Measurements from ENCODE around the gene OR13F1.
A peak's percentile ranks its signal among the peaks of the same experiment; 100 is the strongest.
"Not testable (repeated sequence)": the region's sequence is repeated elsewhere in the genome, so short reads cannot be mapped to it uniquely, and the experiment has no call there.

Gene OR13F1, protein sequence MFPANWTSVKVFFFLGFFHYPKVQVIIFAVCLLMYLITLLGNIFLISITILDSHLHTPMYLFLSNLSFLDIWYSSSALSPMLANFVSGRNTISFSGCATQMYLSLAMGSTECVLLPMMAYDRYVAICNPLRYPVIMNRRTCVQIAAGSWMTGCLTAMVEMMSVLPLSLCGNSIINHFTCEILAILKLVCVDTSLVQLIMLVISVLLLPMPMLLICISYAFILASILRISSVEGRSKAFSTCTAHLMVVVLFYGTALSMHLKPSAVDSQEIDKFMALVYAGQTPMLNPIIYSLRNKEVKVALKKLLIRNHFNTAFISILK

DNA sequence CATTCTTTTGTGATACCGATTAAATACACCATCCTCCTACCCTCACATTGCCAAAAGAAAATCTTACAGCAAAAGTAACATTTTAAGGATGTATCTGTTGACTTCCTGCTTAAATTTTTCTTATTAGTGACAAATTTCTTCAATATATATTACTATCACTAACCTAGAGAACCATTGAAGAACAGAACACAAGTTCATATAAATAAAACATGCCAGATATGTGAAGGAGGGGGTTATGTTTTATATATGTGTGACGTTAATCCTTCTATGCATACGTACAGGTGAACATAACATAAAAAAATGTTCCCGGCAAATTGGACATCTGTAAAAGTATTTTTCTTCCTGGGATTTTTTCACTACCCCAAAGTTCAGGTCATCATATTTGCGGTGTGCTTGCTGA is at the start of gene OR13F1:
OR13F1 (plus strand) TSS at position 301 of the 400 bp plus-strand sequence; CDS start at position 301, 0 bp downstream.
- DNase-seq, result no peak

DNA sequence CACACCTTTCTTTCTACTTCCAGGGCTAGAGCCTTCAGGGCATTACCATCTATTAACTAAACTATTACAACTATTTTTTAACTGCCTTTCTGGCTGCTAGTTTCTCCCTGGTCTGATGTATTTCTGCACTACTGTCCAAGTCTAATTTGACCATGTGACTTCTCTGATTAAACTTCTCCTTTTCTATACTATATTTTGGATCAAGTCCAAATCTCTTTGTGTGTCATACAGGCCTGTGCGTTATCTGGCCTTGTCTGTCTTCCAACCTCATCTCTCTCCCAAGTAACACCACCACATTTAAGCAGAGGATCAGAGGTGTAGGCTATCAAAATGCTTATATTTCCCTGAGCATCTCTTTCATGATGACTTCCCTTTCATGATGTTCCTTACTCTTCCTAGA is 47.2 kb upstream of the OR13F1 start:
- DNase-seq, result no peak

DNA sequence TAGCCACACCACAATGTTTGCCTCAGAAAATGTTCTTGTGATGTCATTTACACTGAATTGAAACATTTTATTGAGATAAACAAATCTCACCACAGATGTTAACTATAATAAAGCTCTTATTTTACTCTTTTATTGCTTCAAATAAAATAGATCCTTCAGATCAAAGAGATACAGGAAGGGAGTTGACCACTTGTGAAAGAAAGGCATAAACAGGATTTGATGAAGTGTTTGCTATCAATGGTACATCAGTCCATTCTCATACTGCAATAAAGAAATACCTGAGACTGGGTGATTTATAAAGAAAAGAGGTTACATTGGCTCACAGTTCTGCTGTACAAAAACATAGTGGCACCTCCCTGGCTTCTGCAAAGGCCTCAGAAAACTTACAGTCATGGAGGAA is 40.2 kb upstream of the OR13F1 start:
- DNase-seq, result no peak

DNA sequence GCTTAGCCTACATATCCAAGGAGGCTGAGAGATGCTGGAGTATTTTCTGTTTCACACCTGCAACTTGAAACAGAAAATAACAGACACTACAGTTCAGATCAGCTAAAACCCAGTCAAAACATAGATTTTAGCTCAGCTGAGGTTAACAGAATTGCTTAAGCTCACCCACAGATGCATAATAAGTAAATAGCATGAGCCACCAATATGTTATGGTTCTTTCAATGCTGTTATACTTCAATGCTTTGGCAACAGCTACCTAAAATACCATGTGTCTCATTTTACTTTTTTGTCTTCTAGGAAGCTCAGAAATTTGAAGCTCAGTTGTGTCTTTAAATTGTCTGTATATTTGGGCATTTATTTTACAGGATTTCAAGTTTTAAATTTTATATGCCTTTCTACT is 35.8 kb upstream of the OR13F1 start:
- no peak for DNase-seq

DNA sequence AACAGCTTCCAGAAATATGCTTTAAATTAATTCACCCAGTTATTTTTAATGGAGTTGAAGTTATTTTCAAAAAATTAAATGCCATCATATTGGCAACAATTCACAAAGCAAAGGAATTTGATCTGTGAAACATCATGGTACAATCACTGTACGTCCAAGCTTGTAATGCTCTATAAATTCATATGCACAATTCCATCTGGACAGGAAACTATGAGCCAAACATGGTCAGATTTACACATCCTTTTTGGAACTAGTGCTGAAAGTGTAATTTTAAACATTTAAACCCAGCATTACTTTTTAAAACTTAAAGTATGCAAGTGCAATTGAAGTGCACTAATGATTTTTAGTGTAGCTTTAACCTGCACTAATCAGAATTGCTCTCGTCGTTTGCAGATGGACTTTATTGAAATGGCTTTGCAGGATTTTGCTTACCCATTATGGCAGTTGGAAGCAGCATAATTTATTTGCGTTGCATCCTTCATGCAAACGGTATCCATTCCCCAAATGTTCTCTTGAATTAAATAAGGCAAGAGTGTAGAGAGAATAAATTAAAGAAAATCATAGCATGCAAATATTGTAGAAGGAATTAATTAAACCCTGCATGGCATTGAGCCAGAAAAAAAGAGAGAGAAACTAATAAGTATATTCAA is 21.0 kb upstream of the OR13F1 start:
- DNase-seq, result no peak

DNA sequence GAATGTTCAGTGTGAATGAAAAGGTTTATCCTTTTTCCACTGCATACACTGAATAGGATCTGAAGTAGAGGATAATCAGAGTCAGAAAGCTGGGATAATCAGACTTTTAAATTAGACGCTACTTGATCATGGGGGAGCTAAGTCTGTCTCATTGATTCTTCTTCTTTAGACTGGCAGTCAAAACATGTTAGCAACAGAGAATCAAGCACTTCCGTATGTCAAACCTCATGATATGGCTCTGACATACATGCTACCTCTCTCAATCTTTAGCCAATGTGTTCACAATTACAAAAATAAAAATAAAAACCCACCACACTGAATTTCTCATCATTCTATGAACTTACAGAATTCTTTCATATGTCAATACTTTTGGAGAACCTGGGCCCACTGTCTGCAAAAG is 19.0 kb upstream of the OR13F1 start:
- no peak for DNase-seq

DNA sequence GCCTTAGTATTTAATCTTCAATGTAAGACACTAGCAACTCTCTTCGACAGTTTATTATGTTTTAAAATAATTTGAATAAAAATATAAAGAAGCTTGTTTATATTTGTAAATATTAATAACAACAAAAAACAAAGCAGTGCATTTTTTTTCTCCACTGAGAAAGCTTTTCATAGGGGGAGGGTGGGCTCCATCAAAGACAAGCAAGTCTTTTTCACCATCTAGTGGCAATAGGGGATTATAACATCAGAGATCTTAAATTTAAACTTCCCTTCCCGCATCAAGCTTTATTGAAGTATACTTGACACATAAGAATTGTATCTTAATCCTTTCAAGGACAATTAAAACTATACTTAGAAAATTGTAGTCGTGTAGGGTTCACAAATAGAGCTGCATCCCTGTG is 9.3 kb upstream of the OR13F1 start:
- DNase-seq, result peak in 1 of 2 experiments; percentile 6

DNA sequence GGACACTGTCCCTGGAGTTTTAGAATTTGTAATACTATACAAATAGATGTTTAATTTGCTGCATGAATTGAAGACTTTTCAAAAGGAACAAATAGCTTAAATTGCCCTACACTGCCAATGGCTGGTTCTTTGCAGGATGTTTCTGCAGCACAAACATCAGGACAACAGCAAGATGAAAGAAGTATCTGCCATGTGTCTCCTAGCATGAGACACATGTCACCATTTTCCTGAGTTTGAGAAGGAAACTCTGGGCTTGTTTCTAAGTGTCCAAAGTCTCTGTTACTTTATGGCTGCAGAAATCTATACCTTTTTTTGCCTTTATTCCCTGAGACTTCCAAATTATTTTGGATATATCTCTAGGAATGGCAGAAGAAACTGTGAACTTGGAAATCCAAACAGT is 623 bp upstream of the OR13F1 start:
- DNase-seq, result no peak

DNA sequence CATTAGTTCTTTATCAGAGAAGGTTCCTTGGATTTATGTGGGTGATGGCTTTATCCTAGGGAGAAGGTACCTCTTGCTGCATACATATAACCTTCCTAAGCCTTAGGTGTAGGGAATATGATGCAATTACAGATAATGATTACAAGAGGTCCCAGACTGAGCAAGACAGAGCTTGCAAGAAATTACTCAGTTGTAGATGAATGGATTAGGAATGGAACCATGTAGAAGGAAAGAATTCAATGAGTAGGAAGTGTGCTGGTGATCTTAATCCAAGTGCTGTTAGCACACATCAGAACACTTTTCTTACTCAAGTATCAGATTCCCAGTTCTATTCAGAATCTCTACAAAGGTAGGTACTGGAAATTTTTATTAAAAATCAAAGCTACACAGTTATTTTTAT is 2.5 kb downstream of the OR13F1 start:
- DNase-seq, result no peak

DNA sequence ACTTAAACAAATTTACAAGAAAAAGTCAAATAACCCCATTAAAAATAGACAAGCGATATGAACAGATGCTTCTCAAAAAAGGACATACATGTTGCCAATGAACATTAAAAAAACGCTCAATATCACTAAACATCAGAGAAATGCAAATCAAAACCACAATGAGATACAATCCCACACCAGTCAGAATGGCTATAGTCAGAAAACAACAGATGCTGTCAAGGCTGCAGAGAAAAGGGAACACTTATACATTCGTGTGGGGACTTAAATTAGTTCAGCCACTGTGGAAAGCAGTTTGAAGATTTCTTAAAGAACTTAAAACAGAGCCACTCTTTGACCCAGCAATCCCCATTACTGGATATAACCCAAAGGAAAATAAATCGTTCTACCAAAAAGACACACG is 10.8 kb downstream of the OR13F1 start:
- DNase-seq, result no peak

DNA sequence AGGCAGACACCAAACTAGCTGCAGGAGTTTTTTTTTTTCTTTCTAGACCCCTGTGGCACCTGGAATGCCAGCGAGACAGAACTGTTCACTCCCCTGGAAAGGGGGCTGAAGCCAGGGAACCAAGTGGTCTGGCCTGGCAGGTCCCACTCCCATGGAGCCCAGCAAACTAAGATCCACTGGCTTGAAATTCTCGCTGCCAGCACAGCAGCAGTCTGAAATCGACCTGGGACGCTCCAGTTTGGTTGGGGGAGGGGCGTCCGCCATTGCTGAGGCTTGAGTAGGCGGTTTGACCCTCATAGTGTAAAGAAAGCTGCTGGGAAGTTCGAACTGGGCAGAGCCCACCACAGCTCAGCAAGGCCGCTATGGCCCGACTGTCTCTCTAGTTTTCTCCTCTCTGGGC is 16.2 kb downstream of the OR13F1 start:
- DNase-seq, result not testable (repeated sequence)

DNA sequence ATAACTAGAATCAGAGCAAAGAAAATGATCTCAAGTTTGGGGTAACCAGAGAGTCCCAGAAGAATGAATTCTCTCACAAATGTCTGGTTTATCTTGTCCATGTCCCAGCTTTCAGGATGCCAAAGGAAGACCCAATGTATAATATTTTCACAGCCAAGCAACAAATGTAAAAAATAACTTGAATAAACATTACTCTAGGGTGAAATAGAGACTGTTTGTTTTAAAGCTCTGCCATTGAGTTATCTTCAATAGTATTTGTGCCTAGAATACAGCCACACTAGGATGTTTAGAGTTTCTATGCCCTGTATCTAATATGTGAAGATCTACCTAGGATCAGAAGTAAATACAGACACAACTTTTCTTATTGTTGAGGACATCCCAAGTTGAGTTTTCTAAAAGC is 23.0 kb downstream of the OR13F1 start, which contains the start of gene OR13C4:
OR13C4 (minus strand) TSS at position 101 of the 400 bp plus-strand sequence; CDS start at position 101, 0 bp downstream.
- DNase-seq, result no peak

DNA sequence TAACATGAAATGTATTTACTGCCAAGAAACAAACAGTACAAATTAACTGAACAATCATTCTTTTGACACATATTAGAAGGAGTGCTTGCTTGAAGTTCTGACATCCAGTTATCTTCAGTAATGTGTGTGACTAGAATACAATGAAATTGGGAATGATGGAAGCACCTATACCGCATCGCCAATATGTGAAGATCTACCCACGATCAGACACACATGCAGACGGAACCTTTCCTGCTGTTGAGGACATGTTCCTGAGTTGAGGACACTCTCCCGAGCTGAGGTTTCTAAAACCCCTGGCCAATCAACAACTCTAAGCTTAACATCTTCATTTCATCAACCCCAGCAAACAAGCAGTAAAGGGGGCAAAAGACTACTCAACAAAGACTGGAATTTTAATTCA is 32.7 kb downstream of the OR13F1 start, which contains the start of gene OR13C3:
OR13C3 (minus strand) TSS at position 101 of the 400 bp plus-strand sequence. CDS start 133 bp downstream, outside the sequence.
- DNase-seq, result no peak

DNA sequence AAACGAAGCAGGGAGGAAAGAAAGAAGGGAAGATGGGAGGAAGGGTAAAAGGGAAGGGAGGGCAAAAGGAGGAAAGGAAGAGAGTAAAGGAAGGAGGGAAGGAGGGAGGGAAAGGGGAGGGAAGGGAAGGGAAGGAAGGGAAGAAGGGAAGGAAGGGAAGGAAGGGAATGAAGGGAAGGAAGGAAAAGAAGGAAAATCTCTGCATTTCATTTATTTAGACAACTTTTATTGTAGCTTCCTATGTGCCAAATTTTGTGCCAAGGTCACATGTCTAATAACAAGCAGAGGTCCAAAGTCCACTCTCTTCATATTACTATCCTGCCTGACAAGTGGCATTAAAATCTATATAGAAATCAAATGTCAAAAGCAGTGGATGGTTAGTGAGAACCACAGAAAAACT is 35.2 kb downstream of the OR13F1 start:
- DNase-seq, result no peak

DNA sequence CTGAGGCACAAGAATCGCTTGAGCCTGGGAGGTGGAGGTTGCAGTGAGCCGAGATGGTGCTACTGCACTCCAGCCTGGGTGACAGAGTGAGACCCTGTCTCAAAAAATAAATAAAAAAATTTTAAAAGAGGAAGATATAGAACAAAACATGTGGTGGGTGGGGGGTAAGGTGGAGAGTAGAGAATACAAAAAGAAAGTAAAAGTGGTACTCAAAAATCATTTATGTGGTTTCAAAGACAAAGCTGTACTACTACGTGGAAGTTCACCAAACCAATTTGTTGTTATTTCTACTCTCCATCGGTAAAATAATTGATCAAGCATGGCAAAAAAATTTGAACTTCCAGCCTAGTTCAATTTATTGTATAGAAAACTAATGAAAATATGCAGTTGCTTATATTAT is 40.6 kb downstream of the OR13F1 start:
- no peak for DNase-seq

DNA sequence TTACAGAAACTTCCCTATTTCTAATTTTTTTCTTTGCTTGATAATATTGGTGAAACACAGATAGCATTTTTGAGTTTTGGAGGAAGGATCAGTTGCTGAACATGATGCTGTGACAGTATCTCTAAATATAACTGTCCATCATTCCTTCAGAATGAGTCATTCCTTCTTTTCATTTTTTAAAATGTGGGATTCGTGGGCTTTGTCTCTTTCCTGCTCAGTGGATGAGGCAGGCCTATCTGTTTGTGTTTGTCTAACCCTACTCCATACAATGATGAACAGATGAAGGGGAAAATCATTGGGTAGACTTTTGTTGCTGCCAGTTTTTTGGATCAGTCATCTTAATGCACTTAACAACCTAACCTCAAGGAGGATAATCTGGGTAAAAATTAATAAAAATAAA is 49.2 kb downstream of the OR13F1 start:
- no peak for DNase-seq

Measured in SHP77 (cell line).